NCI-H2029 treated with DMSO at 0.1 percent for 48 hours (cell line): Measurements from ENCODE around the gene RFNG.

Experiments
- DNase-seq: peaks from one replicate; lab custom pipeline; 2025; lab: John Stamatoyannopoulos, UW

RFNG gene

DNA sequence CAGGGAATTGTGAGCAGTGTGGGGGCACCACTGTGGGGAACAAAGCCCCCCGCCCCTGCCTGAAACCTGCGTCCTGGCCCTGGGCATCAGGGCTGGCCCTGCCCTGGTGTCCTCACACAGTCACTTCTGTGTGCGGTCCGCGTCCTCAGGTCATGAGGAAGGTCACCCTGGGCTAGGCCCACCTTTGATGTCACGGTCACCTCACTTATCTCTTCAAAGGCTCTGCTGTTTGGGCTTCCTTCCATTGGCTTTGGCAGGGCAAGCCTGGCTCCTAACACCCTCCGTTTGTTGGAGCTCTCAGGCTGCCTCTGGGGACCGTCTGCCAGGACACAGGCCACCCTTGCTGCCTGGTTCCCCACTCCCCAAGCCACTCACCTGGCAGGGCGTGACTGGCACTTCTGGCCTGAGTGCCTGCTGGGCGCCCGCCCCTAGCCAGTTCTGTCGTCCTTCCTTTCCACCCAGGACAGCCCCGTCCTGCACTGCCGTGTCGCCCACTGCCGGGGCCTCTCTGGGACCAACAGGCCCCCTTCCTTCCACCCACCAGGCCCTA is 37.8 kb downstream of the RFNG start:
- no peak for DNase-seq

DNA sequence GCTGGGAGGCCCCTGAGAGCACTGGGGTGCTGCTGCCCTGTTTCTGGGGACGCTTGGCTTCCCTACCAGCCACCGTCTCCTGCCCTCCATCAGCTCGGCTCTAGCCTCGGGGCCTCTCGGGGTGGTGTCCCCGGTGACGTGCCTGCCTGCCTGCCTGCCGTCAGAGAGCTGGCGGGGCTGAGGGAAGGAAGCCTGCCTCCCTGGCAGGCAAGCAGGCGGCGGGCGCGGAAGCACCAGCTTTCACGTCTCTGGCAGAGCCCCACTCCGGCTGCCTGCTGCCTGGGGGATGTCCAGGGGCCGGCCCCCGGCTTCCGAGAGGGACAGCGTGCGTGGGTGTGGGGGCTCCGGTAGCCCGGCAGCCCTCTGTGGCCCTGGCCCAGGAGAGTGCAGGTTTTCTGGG is 38.3 kb downstream of the RFNG start:
- DNase-seq = no peak

DNA sequence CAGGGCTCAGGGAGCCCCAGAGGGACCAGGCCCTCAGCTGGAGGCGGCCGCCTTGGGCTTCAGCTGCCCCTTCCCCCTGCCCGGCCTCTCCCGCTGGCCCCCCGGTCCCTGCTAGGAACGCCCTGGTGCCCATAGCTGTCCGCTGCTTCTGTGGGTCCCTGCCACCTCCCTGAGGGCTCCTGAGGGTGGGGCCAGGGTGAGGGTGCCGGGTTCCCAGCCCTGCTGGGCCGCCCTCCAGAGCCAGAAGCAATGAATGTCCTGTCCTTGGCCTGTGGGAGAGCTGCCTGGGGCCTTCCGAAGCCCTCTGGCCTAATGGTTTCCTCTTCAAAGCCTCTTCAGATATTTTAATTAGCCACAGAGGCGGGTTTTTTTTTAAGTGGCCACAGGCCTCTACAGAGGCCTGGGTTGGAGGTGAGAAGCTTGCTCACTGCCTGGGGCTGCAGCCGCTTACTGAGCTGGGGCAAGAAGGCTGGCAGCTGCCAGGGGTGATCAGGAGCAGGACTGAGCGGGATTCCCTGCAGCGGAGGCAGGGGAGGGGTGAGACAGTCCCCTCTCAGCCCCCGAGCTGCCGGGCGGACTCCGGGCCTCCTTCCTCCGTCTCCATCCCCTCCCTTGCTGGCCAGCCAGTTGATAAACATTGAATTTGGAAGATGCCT is 38.8 kb downstream of the RFNG start:
- DNase-seq = no peak

DNA sequence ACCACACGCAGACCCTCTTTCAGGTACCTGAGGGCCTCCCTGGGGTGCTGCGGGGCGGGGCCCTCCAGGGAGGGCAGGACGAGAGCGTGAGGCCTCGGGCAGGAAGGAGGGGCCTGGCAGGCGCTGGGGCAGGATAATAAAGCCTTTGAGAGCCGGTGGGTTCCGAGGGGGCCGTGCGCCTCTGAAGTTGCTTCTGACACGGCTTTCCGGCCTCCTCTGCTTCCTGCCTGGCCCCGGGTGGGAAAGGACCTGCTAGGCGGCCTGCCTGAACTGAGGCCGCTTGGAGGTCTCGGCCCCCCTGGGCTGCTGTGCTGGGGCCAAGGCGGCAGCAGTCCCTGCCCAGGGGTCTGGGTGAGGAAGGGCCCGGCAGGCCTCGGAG is 39.4 kb downstream of the RFNG start:
- DNase-seq = no peak

DNA sequence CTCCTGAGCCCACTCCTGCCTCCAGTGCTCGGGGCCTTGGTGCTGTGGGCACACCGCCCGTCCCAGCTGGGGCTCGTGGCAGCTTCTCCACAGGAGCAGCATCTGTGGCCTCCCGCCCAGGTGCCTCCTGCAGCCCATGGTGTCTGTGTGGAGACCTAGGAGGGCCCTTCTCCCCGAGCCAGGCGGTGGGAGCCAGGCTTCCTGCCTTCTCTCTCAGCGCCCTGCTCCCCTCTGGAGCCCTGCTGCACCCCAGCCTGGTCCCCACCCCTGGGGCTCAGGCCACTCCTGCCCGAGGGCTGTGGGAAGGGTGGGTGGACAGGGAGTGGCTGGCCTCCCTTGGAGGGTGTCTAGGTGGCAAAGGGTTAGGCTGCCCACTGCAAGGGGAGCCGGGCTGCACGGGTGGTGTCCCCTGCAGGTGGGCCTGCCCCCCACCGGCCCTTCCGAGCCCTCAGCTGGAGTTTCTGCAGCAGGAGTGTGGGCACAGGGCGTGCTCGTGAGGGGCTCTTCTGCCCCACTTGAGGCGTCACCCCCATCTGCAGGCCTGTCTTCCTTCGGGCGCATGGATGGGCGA is 39.9 kb downstream of the RFNG start:
- no peak for DNase-seq

DNA sequence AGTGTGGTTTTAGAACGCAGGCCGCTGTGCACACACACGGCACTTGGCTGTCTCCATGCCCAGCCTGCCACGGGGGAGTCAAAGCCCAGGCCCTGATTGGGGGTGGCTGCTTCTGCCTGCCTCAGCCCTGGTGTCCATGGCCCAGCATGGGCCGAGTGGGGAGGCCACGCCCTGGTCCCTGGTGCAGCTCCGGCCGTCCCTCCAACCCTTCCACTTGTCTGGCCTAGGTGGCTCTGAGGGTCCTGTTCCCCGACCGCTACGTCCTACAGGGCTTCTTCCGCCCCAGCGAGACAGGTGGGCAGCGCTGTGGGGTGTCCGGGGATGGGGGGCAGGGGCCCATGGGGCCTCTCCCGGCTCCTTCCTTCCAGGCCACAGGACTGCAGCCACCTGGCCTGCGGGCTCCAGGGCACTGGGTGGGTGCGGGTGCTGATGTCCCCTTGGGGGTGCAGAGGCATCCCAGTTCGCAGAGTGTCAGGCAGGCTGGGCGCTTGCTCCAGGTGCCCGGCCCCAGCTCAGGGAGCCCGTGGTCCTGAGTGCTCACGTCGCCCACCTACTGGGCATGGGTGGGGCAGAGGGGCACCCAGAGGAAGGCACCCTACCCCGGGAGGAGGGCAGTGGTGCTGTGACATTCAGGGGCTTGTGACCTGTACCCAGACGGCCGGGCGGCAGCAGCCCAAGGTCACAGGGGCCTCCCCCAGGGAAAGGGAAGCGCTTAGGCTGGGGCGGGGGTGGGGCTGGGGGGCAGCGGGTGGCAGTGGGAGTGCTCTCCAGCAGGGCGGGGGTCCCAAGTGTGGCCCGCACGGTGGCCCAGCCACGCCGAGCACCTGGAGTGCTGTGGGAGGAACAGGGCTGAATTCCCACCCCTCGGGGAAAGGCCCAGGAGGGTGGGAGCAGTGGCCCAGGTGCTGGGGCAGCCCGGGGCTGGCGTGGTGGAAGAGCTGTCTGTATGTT is 40.8 kb downstream of the RFNG start:
- no peak for DNase-seq

DNA sequence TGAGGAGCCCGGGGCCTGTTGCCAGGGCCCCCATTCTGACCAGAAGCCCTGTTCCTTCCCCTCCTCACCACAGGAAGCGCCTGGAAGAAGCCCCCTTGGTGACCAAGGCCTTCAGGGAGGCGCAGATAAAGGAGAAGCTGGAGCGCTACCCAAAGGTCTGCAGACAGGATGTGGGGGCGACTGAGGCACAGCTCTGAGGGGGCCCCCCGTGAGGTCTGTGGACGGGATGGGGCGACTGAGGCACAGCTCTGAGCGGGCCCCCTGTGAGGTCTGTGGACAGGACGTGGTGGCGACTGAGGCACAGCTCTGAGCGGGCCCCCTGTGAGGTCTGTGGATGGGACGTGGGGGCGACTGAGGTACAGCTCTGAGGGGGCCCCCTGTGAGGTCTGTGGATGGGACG is 42.2 kb downstream of the RFNG start:
- DNase-seq = no peak

DNA sequence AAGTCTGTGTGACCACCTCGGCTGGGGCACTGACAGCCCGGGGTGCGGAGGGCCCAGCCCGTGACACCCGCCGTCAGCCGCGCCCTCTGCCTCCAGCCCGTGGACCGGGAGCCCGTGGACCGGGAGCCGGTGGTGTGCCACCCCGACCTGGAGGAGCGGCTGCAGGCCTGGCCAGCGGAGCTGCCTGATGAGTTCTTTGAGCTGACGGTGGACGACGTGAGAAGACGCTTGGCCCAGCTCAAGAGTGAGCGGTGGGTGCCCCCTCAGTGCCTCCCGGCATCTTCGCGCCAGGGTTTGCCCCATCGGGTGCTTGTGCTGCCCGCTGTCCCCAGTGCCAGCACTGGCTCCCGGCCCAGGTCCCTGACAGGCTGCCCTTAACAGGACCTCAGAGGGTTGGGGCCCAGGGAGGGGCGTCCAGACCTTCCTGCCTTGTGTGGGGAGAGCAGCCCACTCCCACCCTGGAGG is 42.6 kb downstream of the RFNG start:
- DNase-seq = no peak

DNA sequence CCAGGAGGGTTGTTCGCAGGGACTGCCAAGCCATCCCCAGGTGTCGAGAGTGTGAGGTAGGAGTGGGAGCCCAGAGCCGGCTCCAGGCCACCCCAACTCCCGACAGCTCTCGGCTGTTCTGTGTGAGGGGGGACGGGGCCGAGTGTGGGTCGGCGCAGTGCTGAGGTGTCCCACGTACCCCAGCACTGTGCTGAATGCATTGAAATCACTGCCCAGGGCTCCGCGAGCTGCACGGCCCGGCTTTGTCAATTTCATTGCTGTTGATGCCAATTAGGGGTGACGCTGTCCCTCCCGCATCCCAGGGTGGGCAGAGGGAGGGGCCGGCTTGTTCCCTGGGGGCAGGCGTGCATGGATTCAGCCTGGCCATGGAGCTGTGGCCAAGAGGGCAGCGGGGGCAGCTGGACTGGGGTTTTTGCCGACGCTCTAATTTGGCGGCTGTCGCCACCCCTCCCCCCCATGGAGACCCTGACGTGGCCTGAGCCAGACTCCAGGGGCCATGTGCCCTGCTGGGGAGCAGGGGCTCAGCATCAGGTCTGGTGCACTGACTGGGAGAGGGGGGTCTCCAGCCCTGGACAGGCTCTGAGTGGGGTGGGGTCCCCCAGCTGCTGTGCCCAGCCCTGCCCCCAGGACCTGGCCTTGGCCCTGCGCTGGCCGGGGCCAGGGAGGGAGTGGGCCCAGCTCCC is 43.2 kb downstream of the RFNG start:
- no peak for DNase-seq

DNA sequence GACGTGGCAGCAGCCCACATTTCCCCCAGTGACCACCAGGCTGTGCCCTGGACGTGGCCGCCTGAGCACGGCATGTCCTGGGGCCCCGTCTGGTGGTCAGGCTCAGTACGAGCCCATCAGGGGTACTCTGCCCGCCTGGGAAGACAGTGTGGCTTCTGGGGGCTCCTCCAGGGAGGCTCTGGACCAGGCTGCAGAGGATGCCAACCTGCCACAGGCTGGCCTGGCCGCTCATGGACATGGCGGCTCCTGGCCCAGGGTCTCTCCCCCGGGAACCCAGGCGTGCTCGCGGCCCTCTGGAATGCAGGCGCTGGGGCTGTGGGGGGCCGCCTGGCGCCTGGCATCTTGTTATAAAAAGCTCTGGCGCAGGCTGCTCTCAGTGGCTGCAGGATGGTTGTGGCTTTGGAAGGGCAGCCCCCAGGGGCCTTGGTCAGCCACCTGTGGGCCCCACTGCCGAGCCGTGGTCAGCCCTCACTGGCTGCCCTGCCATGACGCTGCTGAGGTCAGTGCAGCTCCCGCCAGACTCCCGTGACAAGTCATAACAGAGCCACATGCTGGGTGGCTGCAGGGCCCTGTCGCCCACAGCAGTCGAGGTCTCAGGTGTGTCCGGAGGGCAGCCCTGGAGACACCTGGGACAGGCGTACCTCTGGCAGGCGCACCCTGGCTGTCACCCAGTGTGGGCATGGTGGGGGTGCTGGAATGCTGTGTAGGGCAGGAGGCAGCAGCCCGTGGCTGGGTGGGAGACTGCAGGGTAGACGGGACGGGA is 43.9 kb downstream of the RFNG start:
- DNase-seq = no peak

DNA sequence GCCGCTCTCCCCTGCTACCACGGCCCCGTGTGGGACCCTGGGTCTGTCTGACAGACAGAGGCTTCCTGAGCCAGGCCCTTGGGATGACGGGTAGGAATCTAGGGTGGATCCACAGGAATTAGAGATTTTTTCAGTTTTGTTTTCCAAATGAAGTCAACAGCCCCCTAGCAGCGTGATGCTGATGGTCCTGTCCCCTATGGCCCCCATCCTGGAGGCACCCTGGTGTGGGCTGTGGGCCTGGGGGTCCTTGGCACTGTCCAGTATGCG is 44.5 kb downstream of the RFNG start:
- DNase-seq = no peak

DNA sequence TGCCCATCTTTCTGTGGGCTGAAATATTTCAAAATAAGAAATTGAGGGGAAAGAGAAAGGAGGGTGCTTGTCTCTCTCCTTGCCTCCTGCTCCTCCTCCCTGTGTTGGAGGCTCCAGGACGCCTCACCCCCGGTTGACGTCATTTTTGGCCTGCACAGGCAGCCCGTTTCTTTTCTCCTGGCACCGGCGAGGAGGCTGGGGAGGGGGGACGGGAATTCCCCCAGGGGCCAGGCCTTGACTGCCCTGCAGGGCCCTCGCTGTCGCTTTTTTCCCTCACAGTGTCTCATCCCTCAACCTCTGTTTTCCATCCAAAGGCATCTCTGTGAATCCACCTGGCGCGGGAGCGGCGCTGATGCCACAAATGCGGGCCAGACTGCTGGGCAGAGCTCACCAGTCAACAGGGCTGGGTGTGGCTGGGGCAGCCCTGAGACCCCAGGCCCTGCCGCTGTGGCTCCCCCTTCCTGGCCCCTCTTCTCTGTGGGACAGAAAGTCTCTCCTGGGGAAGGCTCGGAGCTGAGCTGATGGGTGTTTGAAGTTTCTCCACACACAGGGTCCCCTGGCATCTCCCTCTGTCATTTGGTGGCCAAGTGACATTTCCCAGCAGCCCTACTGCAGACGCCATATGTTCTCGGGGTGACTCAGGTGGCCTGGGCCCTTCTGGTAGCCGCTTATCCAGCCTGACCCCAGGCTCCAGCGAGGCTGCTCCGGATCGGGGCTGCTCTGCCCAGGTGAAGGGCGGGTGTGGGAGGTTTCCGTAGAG is 45.0 kb downstream of the RFNG start:
- DNase-seq = no peak

DNA sequence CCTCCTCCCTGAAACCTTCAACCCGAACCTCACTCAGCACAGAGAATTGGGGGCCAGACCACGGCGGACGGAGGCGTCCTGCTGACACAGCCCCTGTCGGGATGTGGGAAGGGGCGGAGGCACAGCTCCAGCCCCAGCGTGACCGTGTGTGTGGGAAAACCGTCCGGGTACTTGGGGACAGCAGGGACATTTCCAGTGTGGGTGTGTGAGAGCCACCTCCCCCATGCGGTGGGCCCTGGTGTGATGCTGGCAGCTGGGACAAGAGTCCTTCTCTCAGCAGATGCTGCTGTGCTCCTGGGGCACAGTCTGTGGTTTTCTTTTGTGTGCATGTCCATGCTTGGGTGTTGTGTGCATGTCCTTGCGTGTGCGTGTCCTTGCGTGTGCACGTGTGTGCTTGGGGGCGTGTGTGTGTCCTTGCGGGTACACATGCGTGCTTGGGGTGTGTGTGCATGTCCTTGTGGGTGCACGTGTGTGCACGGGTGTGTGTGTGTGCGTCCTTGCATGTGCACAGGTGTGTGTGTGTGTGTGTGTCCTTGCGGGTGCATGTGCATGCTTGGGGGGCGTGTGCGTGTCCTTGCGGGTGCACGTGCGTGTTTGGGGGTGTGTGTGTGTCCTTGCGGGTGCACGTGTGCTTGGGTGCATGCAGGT is 45.8 kb downstream of the RFNG start:
- no peak for DNase-seq

DNA sequence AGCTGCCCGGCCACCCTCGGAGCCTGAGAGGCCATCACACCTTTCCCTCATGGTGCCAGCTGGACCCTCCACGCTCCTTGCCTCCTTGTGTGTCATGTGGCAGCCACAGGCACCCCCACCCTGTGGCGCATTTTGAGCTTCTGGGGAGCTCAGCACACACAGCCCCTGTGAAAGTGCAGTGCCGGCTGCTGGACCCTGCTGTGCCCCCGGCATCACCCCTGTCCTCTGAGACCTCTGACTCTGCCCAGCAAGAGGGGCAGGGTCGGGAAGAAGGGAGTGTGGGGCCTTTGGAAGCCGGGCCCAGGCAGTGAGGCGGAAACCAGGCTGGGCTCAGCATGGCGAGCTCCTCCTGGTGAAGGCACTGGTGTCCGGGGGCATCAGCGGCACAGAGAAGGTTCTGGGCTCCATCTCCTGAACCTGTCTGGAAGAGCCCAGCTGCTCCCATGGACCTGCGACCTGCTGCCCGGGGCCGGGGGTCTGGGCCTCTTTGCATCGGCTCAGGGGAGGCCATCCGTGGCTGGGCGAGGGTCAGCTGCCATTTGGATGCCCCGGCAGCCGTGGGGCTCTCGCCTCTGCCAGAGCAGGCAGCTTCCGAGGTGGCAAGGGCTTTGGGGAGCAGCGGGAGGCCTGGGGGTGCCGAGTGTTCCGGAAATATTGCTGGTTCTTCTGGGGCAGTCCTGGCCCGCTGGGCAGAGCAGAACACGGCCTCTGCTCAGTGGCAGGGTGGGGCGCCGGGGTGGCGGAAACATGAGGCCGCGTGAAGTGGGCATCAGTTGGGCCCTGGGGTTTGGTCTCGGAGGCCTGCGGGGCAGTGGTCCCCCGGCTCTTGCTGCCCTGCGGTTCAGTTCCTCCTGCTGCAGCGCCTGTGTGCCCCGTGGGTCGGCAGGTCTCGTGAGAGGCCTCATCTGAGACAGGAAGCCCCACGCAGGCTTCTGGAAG is 46.8 kb downstream of the RFNG start:
- DNase-seq = no peak

DNA sequence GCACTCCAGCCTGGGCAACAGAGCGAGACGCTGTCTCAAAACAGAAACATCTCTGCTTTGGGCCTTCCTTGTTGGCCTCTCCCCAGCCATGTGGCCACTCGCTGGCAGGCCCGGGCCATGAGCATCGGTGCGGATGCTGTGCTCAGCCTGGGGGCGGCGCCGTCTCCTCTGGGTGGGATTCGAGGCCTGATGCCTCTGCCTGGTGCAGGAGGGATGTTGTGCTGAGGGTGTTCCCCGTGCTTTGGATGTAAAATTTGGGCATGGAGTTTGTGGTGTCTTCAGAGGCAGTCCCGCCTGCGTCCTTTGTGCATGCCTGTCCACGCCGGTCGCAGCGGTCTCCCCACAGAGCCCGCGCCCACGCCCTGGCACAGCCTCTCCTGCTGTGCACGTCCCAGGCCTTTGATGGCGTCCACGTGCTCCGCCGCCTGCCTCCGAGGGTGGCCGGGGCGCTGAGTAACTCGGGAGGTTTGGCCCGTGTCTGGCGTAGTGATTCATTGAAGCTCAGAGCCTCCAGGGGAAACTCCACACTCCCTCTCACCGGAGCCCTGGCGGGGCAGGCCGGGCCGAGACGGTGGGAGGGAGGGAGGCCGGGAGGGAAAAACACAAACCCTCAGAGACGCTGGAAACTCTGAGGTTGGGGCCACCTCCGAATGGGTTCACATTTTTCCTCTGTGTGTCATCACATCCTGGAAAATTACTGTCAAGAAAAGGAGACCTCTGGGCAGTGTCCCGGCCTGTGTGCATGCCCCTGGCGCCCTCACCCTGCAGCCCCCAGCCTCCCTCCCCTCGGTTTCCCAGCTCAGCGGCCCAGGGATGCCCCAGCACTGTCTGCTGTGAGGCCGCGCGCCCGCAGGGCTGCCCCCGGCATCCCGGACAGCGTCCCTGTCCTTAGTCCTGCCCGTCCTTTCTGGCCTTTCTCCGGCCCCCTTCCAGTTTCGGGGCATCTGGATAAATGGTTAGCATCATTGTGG is 47.9 kb downstream of the RFNG start:
- no peak for DNase-seq

DNA sequence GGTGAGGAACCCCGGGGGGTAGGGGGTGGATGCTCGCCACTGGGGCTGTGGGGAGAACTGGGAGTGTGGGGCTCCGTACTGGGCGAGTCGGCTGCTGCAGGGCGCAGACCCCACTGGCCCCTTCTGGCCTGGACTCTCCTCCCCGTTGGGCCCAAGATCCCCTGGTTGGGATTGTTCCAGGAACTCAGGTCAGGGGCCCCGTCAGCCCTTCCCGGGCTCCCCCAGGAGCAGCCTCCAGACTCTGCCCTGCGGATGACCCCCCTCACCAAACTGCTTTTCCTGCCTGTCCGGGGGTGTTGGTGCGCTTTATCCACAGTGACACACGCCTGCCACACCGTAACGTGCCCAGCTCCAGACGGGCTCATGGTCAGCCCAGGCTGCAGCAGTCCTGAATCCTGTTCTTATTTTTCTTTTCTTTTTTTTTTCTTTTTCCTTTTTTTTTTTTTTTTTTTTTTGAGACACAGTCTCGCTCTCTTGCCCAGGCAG is 50.0 kb downstream of the RFNG start:
- no peak for DNase-seq

DNA sequence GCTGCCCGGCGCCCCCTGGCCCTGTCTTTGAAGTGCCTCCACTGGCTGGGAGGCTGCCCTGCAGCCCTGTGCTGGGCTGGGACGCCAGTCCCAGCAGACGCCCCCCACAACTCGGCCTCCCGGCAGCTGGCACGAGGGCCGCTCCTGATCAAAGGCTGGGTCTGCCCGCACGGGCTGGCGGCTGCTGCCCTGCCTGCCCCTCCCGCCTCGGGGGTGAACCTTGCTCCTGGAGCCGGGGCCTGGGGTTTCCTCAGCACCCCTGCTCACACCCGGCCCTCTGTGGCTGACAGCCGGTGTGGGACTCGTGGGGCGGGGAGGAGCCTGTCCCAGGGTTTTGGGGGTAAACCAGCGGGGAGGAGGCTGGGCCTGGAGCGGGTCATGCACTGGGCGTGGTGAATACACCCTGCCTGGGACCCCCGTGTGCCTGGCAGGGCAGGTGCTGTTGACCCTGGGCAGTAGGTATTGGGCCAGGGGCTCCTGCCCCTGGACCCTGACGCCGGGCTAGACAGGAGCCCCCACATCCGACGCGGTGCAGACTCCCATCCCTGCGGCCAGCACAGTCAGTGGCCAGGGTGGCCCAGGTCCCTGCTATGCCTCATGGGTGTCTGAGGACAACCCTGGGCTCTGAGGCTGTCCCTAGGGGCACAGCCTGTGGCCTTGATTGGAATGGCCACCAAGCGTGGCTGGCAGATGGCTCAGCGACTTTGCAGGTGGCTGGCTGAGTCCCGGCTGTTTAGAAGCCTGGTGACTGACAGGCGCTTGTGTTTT is 50.6 kb downstream of the RFNG start:
- DNase-seq = no peak
